WTC11 (cell line): ENCODE data around the gene NBPF1.

Experiments
- TCF7 ChIP-seq: sonication (generic); formaldehyde crosslinking; IDR thresholded peaks from 2 replicates; pipeline ENCODE4 v1.8.0; 2022; ENCODE audit warnings: mild to moderate bottlenecking, low read depth, missing genetic modification reagents, moderate library complexity
- TF ChIP-seq, protein P1 (sequence below): sonication (generic); formaldehyde crosslinking; IDR thresholded peaks from 2 replicates; pipeline ENCODE4 v1.8.1; 2022; ENCODE audit warnings: low read depth, missing genetic modification reagents, borderline replicate concordance
- TF ChIP-seq, protein P2 (sequence below): sonication (generic); formaldehyde crosslinking; IDR thresholded peaks from 2 replicates; pipeline ENCODE4 v1.8.0; 2022; ENCODE audit warnings: mild to moderate bottlenecking, missing genetic modification reagents

DNA sequence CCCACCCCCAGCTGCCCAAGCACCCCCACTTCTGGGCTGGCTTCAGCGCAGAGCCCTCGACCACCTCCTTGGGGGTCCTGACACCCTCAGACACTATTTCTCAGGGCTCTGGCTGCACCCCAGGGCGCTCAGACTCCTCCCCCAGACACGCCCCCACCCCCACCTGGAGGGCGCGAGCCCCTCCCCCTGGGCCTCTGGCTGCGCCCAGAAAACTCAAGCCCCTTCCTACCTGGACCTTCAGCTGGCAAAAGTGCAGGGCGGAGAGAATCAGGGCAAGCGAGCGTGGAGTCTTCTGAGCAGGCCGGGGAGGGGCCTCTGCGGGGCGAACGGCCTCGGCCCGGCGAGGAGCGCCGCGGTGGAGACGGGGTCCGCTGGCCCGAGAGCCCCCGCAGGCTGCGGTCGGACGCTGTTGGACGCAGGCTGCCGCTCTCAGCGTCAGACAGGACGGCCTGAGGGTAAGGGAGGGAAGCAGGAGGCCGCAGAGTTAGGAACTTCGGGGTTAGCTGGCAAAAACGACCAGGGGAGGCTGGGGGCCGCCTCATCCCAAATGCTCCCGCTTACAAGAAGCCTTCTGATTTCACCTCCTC lies 17.4 kb upstream of the NBPF1 start:
- TF ChIP-seq TCF7 (CRISPR knock-in tag) = no peak
- TF ChIP-seq, protein P1, sequence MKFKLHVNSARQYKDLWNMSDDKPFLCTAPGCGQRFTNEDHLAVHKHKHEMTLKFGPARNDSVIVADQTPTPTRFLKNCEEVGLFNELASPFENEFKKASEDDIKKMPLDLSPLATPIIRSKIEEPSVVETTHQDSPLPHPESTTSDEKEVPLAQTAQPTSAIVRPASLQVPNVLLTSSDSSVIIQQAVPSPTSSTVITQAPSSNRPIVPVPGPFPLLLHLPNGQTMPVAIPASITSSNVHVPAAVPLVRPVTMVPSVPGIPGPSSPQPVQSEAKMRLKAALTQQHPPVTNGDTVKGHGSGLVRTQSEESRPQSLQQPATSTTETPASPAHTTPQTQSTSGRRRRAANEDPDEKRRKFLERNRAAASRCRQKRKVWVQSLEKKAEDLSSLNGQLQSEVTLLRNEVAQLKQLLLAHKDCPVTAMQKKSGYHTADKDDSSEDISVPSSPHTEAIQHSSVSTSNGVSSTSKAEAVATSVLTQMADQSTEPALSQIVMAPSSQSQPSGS (CRISPR knock-in tag) = no peak
- TF ChIP-seq, protein P2, sequence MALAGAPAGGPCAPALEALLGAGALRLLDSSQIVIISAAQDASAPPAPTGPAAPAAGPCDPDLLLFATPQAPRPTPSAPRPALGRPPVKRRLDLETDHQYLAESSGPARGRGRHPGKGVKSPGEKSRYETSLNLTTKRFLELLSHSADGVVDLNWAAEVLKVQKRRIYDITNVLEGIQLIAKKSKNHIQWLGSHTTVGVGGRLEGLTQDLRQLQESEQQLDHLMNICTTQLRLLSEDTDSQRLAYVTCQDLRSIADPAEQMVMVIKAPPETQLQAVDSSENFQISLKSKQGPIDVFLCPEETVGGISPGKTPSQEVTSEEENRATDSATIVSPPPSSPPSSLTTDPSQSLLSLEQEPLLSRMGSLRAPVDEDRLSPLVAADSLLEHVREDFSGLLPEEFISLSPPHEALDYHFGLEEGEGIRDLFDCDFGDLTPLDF = no peak
